HG03439 (cell line): ENCODE data around the gene C1orf210.

Experiments used
- ATAC-seq: cut with Tn5 transposase; IDR thresholded peaks from one replicate; pipeline ENCODE4 v1.9.1; 2021; ENCODE audit warnings: mild to moderate bottlenecking, moderate library complexity; ENCODE audit not compliant: unreplicated experiment

C1orf210 gene

DNA sequence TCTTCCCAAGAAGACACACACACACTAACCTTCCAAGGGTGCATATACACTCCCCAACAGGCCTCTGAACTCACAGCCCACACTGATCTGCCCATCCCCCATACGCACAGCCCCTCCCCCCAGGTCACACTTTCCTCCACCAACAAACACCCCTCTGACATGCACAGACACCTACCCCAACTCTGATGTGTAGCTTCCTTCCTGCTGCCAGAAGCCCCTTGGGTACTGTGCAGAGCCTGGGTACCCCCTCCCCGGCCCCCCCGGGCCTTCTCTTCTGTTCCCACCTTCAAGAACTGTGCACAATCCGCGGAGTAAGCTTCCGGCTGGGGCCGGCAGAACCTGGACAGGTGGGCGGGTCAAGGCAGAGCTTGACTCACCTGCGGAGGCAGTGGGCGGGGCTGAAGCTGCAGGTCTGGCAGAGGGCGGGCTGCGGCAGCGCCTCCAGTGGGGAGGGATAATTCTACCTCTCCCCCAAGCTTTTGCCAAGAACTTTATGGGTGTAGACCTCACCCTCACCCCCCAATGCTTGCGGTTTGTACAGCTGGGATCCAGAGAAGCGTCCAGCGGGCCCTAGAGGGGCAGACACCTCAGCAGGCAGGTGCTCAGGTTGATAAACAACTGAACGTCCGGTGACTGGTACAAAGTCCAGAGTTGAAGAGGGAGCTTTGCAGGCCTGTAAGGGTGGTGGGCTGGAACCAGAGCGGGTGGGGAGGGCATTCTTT lies at the start of gene C1orf210:
TSS of gene C1orf210 (minus strand) at position 313 of the 722 bp plus-strand sequence. CDS start 2,311 bp downstream, outside the sequence.
- no peak for ATAC-seq

DNA sequence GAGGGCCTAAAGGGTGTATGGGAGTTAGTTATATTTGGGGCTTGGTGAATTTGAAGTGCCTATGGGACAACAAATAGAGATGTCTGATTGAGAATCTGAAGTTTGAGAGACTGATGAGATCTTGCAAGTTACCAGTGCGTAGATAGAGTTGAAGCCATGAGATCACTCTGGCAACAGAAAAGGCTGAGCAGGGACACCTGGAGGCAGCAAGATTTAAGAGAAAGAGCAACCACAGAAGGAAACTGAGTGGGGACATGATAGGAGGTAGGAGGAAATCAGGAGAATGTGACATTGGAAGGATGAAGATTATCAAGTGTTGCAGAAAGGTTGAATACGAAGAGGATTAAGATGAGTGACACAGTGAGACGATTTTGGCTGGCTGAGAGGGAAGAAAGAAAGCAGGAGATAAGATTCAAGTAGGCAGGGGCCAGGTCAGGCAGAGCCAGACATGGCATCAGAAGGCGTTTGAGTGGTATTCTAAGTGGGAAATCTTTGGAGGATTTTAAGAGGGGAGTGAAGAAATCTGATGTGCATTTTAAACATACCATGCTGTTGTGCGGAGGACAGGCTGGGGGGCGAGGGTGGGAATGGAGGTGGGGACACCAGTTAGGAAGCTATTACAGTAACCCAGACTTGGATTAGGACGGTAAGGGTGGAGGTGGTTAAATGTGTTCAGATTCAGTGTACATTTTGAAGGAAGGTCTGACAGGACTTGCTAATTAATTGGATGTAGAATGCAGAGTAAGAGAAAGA lies 49.2 kb upstream of the C1orf210 start:
- no peak for ATAC-seq

DNA sequence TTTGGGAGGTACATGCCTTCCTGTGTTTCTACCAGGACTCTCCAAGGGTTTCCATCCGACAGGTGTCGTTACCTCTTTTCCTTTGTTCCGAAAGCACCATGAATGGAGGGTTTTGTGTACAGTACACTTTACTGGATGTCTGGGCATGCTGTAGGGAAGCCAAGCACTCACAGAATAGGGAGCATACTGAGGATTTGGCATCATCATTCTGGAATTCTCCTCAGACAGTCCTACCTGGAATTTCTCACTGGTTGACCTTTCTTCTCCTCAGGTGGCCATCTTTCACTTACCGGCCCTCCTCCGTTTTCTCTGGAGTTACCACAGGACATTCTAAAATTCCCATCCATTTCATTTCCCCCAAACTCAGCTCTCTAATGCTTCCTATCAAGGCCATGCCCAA lies 46.3 kb upstream of the C1orf210 start:
- no peak for ATAC-seq

DNA sequence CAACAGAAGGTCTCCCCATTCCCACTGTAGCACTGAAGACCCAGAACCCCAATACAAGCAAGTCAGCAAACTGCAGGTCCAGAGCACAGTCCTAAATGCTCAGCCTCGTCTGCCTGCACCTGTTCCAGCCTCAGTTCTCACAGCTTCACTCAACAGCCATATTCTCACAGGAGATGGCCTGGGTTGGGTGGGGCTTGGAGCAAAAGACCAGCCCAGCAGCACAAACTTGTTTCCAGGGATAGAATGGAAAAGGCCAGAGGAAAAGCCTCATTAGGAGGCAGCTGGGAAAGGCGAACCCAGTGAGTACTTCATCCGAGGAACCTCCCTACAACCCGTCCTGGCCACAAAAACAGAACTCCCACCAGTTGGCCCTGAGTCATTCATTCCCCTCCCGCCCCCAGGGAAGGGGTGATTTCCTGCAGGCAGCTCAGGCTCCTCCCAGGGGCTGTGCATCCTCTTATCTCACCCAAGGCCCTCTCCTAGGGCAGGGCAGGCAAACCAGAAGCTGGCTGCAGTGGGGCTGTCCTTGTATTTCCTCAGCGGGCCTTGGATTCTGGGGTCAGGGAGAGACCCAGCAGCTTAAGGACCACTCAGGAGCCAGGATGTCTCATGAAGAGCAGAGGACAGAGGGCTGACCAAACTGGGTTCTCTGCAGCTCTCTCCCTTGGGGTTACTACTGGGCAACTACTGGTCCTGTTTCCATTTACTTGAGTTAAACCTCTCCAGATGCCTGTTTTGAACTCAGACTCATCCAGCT lies 44.8 kb upstream of the C1orf210 start:
- ATAC-seq = no peak

DNA sequence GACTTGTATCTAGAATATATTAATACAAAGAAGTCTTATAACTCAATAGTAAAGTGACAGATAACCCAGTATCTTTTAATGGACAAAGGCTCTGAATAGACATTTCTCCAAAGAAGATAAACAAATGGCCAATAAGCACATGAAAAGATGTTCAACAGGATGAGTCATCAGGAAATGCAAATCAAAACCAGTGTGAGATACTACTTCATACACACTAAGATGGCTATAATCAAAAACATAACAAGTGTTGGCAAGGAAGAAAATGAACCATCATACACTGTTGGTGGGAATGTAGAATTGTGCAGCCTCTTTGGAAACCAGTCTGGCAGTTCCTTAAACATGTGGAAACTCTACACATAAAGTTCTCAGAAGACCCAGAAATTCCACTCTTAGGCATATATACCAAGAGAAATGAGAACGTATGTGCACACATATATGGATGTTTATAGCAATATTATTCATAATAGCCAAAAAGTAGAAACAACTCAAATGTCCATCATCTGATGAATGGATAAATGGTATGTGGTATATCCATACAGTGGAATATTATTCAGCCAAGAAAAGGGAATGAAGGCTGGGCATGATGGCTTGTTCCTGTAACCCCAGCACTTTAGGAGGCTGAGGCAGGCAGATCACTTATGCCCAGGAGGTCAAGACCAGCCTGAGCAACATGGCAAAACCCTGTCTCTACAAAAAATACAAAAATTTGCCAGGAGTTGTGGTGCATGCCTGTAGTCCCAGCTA lies 42.3 kb upstream of the C1orf210 start:
- ATAC-seq = no peak

DNA sequence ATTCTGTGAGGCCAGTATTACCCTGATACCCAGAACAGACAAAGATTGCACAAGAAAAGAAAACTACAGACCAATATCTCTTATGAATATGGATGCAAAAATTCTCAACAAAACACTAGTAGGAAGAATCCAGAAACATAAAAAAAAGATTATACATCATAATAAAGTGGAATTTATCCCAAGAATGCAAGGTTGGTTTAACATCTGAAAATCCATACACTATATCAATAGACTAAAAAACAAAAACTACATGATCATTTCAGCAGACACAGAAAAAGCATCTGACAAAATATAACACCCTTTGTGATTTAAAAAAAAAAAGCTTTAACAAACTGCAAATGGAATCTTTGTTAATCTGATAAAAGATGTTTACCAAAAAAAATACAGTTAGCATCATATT lies 40.0 kb upstream of the C1orf210 start:
- no peak for ATAC-seq

DNA sequence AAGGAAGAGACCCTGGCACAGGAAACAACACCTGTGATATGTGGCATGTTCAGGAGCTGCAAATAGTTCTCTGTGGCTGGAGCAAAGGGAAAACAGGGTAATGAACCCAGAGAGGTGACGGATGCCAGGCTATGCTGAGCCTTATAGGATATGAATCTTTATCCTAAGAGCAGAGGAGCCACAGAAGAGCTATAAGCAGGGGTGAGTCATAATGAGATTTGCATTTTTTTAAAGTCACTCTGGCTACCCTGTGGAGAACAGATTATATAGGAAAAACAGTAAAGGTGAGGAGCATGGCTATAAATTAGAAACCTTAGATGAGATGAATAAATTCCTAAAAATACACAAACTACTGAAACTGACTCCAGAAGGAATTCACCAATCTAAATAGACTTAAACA lies 39.4 kb upstream of the C1orf210 start:
- no peak for ATAC-seq

DNA sequence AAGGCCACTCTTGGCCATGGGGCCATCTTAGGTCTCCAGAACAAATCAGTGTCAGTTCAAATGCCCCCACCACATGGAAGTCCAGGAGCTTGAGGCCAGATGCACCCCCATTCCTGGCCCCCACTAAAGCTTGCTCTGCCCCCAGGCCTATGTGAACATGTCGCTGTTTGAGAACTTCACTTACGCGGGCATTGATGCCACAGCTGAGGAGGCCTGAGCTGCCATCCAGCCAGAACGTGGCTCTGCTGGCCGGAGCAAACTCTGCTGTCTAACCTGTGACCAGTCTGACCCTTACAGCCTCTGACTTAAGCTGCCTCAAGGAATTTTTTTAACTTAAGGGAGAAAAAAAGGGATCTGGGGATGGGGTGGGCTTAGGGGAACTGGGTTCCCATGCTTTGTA lies 37.1 kb upstream of the C1orf210 start:
- no peak for ATAC-seq

DNA sequence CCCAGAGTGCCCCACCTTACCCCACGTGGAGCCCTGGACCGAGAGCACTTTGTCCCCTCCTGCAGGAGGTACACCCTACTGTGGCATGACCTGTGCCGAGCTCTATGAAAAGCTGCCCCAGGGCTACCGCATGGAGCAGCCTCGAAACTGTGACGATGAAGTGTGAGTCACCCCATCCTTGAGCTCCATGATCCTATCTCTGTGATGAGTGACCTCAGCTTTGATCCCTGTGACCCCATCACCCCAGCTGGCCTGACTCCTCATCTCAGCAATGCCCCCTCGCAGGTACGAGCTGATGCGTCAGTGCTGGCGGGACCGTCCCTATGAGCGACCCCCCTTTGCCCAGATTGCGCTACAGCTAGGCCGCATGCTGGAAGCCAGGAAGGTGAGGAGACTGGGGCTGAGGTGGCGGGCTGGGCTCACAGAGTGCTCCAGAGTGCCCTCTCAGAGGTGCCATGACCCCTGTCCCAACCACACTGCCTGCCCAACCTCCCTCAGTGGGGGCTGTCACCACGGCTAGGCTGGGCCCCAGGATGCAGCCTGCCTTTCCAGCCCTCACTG lies 36.0 kb upstream of the C1orf210 start:
- no peak for ATAC-seq

DNA sequence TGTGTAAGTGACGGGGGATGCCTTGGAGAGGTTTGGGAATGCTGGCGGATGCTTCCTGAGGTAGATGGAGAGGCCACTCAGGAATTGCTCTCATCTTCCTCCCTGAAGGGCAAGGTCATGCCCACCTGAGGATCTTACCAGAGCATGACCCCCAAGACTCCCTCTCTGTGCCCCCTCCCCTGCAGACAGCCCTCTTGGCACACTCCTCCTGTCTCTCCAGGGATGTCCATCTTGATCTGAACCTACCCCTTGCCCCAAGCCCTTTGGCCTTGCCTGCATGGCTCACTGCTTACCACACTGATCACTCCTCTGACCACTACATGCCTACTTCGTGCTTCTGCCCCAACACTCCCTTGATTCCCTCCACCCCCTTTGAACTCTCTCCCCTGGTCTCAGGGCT lies 34.4 kb upstream of the C1orf210 start:
- ATAC-seq = no peak

DNA sequence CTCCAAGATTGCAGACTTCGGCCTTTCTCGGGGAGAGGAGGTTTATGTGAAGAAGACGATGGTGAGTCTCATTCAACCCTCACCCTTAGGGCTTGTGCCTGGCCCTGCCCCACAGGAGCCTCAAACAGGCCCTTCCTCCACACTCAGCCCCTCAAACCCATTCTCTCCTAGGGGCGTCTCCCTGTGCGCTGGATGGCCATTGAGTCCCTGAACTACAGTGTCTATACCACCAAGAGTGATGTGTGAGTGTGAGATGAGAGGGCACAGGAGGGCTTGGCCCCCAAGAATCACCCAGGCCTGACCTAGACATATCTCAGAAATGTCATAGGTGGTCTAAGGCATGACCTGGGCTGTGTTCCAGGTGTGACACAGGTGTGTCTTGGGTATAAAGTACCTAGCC lies 33.9 kb upstream of the C1orf210 start:
- ATAC-seq = no peak

DNA sequence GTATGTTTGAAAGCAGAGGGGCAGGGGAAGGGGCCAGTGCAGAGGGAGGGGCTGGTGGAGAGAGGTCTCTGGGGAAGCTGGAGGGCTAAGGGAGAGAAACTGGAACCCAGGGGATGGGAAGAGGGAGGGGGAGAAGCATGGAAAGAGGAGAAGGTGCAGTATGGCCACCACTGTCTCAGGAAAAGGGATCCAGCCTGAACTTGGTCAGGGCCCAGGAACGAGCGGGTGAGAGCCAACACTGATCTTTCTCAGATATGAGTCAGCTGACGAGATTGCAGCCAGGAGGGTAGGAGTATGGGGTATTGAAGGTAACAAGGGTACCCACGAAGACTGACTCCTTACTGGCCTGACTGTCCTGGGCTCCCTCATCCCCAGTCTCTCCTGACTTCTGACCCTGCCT lies 33.5 kb upstream of the C1orf210 start:
- ATAC-seq = no peak

DNA sequence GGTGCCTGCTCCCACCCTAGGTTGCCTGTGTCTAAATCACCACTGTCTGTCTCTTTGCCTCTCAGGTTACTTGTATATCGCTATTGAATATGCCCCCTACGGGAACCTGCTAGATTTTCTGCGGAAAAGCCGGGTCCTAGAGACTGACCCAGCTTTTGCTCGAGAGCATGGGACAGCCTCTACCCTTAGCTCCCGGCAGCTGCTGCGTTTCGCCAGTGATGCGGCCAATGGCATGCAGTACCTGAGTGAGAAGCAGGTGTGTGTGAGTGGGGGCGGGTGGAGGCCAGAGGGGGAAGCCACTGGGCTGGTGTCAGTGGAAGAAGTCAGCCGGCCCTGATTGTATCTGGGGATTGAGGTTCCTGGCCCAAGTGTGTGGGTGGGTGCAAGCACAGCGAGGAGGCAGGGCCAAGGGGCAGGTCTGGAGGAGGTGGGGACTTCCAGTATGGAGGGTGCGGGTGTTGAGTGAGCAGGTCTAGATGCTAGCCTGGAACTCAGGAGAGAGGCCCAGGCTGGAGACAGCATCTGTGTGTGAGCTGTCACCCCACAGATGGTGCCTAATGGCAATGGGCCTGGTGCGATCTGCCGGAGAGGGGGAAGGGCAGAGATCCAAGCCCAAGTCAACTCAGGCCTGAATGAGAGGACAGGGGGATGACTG lies 32.6 kb upstream of the C1orf210 start:
- ATAC-seq = no peak

DNA sequence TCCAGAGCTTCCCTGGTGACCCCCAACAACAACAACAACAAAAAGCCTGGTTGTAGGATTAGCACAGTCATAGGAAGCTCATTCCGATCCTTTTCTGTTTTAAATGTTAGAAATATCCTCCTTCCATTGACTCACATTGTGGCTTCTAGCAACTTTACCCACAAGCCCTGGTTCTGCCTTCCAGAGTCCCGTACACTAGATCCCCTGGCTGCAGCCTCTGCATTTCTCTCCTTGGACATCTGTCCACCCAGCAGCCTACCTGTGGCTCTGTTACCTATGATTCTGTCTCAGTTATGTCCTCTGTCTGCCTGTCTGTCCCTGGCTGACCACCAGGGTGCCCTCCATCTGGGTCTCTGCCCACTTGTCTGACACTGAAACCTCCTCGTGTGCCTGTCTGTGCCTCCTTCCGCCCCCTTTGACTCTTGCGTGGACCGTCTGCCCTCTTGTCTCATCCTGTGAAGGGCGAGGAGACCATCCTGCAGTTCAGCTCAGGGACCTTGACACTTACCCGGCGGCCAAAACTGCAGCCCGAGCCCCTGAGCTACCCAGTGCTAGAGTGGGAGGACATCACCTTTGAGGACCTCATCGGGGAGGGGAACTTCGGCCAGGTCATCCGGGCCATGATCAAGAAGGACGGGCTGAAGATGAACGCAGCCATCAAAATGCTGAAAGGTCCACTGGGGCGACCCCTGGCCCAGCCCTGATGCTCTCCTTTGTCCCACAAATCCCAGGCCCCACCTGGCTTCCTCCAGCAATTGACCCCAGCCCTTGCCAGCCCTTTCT lies 31.5 kb upstream of the C1orf210 start:
- no peak for ATAC-seq

DNA sequence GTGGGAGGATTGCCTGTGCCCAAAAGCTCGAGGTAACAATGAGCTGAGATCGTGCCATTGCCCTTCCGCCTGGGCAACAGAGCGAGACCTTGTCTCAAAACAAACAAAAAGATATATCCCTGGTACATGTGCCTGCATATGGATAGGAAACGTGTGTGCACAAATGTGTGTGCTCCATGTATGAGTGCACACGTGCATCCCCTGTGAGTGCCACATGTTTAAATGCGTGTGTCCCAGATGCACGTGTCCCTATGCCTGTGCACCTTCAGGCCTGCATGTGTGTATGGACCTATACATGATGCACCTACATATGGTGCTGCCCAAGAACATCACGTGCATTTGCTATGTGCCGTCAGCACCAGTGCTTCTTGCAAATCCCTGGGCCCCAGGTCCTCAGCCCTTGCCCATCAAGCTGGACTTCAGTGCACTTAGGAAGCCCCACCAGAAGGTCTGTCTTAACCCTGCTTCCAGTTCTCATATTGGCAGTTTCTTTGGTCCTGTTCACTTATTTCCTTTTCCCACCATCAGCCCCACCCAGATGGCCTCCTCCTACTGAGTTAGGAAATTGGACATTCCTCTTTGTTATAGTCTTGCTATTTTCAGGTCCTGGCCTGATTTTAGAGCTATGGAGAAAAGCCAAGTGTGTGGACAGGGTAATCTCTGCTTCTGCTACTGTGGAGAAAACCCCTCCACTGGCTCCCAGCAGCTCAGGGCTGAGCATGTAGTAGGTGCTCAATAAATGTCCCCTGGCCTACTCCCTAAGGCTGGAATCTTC lies 30.8 kb upstream of the C1orf210 start:
- no peak for ATAC-seq

DNA sequence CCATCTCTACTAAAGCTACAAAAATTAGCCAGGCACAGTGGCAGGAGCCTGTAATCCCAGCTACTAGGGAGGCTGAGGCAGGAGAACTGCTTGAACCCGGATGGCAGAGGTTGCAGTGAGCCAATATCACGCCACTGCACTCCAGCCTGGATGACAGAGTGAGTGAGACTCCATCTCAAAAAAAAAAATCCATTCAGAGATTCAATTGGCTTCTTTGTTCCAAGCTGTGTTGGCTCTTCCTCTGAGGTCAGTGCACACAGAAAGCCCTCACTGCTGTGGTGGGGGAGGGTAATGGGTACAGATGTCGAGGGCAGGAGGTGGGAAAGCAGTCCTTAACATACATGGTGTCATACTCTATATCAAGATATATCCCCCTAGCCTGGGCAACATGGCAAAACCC lies 30.1 kb upstream of the C1orf210 start:
- ATAC-seq = no peak

DNA sequence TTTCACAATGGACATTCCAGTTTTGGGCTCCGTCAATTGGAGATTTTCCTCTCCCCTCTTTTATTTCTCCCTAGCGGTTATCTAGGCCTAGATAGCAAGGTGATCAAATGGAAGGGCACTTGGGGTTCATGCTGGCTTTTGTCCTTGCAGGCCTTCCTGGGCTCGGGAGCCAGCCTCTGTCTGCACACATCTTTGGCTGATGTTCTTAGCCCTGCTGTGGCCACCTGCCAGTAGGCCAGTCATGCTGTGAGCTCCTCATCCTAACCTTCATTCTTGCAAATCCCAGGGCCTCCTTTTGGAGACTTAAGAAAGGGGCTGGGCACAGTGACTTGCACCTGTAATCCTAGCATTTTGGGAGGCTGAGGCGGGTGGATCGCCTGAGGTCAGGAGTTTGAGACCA lies 28.9 kb upstream of the C1orf210 start:
- ATAC-seq = no peak

DNA sequence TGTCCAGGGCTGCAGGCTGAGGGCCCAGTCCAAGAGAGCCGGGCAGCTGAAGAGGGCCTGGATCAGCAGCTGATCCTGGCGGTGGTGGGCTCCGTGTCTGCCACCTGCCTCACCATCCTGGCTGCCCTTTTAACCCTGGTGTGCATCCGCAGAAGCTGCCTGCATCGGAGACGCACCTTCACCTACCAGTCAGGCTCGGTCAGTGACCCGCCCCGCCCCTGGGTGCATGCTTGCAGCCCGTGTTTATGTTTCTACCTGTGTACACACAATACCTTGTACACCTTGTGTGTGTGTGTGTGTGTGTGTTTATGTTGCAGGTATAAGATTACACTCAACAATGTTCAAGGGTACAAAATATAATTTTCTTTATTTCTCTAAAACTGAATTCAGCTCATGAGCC lies 28.4 kb upstream of the C1orf210 start:
- no peak for ATAC-seq
